Activated CD8-positive, alpha-beta T cell treated with anti-CD3 and anti-CD28 coated beads for 36 hours (primary cell): ENCODE measurements around the gene SLC48A1. TPM values are rescaled to one million over a fixed set of nuclear protein-coding genes. Genes with fewer than 3 reads are reported as not detected.

Experiments
- ATAC-seq: fragments of 200-7000 bp; cut with Tn5 transposase; one replicate; pipeline ENCODE4 v1.10.0; 2021; ENCODE audit warnings: mild to moderate bottlenecking, moderate library complexity
- CTCF ChIA-PET: fragments of 350-600 bp; sonication (Branson Sonifier 250); formaldehyde crosslinking; loops from one replicate; lab custom pipeline; 2021; ENCODE audit warnings: antibody characterized with exemption; lab: Charles Lee
- POLR2A ChIA-PET: fragments of 350-600 bp; sonication (Branson Sonifier 250); formaldehyde crosslinking; loops from one replicate; lab custom pipeline; 2021; ENCODE audit warnings: antibody characterized with exemption; lab: Charles Lee
- DNase-seq: peaks from one replicate; pipeline ENCODE4 v3.0.0-alpha.2; 2020
- H3K27ac Mint-ChIP-seq: one replicate; pipeline ENCODE4 v1.8.0; 2021; ENCODE audit warnings: mild to moderate bottlenecking, mixed read lengths
- H3K27me3 Mint-ChIP-seq: one replicate; pipeline ENCODE4 v1.8.0; 2021; ENCODE audit warnings: mixed read lengths
- H3K36me3 Mint-ChIP-seq: one replicate; pipeline ENCODE4 v1.8.0; 2021; ENCODE audit warnings: low read depth, mixed read lengths
- H3K4me1 Mint-ChIP-seq: one replicate; pipeline ENCODE4 v1.8.0; 2021; ENCODE audit warnings: low read depth, mixed read lengths
- H3K4me3 Mint-ChIP-seq: one replicate; pipeline ENCODE4 v1.8.0; 2021; ENCODE audit warnings: mild to moderate bottlenecking, moderate library complexity, mixed read lengths
- H3K9me3 Mint-ChIP-seq: one replicate; pipeline ENCODE4 v1.8.0; 2021; ENCODE audit warnings: mixed read lengths
- CTCF ChIP-seq: fragments of 200-600 bp; IDR thresholded peaks from one replicate; pipeline ENCODE4 v1.8.0; 2022; ENCODE audit warnings: antibody characterized with exemption, mild to moderate bottlenecking
- intact Hi-C: fragments of 100-400 bp; cut with micrococcal nuclease; formaldehyde crosslinking; loops from one replicate; pipeline ENCODE4 v1.10.0; 2022
- total RNA-seq, 2 experiments: library from RNA; stranded (reverse); gene quantifications; one replicate each; pipeline ENCODE4 v1.2.3, GENCODE V29; 2021

The SLC48A1 gene
- total RNA-seq, 2 experiments from 2014 or later = 8.8 to 10.2 TPM

- Mint-ChIP-seq H3K4me1 (peaks cover 26% of the 10 kb centered on the region), H3K27me3 (no peaks in the 10 kb centered on the region), H3K9me3 (no peaks in the 10 kb centered on the region), H3K36me3 (no peaks in the 10 kb centered on the region), H3K27ac (no peak overlapping the region), H3K4me3 (no peak overlapping the region)
- ChIA-PET CTCF (interaction anchor here (0.6 to 12.5 kb wide), 59 partner anchors 10 to 710 kb away, joined by 3 to 685 read pairs (median 5); partner anchors contain the start of genes COL2A1, ENDOU, RAPGEF3 and RPAP3), POLR2A (interaction anchor here (0.8 to 3.0 kb wide), 10 partner anchors 9 to 53 kb away, joined by 3 to 15 read pairs (median 6); partner anchors contain the start of gene SLC48A1)
- DNase-seq (peak; percentile 84), ATAC-seq (peak; percentile 67)
- TF ChIP-seq CTCF = peak; percentile 100
- intact Hi-C loops = loop anchor here (2.0 to 5.0 kb wide), 2 partner anchors 24 to 95 kb away; no protein-coding TSS in a partner anchor
These were observed 30.7 kb upstream of the SLC48A1 start for GRCh38 chr12:47742253-47742825.

GRCh38 chr12:47743311-47743860, 29.7 kb upstream of the SLC48A1 start:
- no peak for DNase-seq
- POLR2A ChIA-PET = interaction anchor here (0.8 to 3.0 kb wide), 8 partner anchors 10 to 95 kb away, joined by 3 to 15 read pairs (median 4); partner anchors contain the start of gene SLC48A1
- no peaks in the 10 kb centered on the region for H3K36me3 Mint-ChIP-seq
- peaks cover 26% of the 10 kb centered on the region for H3K4me1 Mint-ChIP-seq
- no peak for TF ChIP-seq CTCF
- H3K4me3 Mint-ChIP-seq = no peak overlapping the region
- H3K27me3 Mint-ChIP-seq = no peaks in the 10 kb centered on the region
- CTCF ChIA-PET = interaction anchor here (0.7 to 12.5 kb wide), 40 partner anchors 11 to 711 kb away, joined by 3 to 685 read pairs (median 8); partner anchors contain the start of genes ENDOU, RAPGEF3, RPAP3 and SLC48A1
- H3K27ac Mint-ChIP-seq = no peak overlapping the region
- ATAC-seq = no peak
- intact Hi-C loops = loop anchor here (2.0 to 5.0 kb wide), 2 partner anchors 23 to 94 kb away; no protein-coding TSS in a partner anchor
- no peaks in the 10 kb centered on the region for H3K9me3 Mint-ChIP-seq

- no peaks in the 10 kb centered on the region for H3K36me3 Mint-ChIP-seq
- DNase-seq (peak; percentile 78), ATAC-seq (peak; percentile 44)
- no peak overlapping the region for H3K27ac Mint-ChIP-seq
- TF ChIP-seq CTCF = peak; percentile 67
- no peak overlapping the region for H3K4me3 Mint-ChIP-seq
- intact Hi-C loops = loop anchor here (5.0 kb wide), 1 partner anchor 93 kb away; no protein-coding TSS in a partner anchor
- no peaks in the 10 kb centered on the region for H3K27me3 Mint-ChIP-seq
- no peaks in the 10 kb centered on the region for H3K9me3 Mint-ChIP-seq
- ChIA-PET POLR2A (interaction anchor here (0.6 to 3.0 kb wide), 8 partner anchors 23 to 94 kb away, joined by 3 to 15 read pairs (median 4); partner anchors contain the start of gene SLC48A1), CTCF (interaction anchor here (0.6 to 12.5 kb wide), 23 partner anchors 8 to 219 kb away, joined by 3 to 685 read pairs (median 6); partner anchors contain the start of genes ENDOU, RAPGEF3, SLC48A1 and TMEM106C)
- H3K4me1 Mint-ChIP-seq = peaks cover 26% of the 10 kb centered on the region
These were observed 28.9 kb upstream of the SLC48A1 start for GRCh38 chr12:47744005-47744651.

- no peak overlapping the region for H3K4me3 Mint-ChIP-seq
- TF ChIP-seq CTCF = no peak
- ATAC-seq (no peak), DNase-seq (no peak)
- no peak overlapping the region for H3K27ac Mint-ChIP-seq
- H3K36me3 Mint-ChIP-seq = no peaks in the 10 kb centered on the region
- intact Hi-C loops = loop anchor here (5.0 kb wide), 1 partner anchor 92 kb away; no protein-coding TSS in a partner anchor
- POLR2A ChIA-PET = interaction anchor here (0.6 to 3.0 kb wide), 5 partner anchors 22 to 42 kb away, joined by 3 to 15 read pairs (median 3); no protein-coding TSS in a partner anchor
- peaks cover 20% of the 10 kb centered on the region for H3K4me1 Mint-ChIP-seq
- CTCF ChIA-PET = interaction anchor here (0.9 to 12.5 kb wide), 14 partner anchors 9 to 218 kb away, joined by 3 to 685 read pairs (median 9); partner anchors contain the start of genes ENDOU, RAPGEF3, SLC48A1 and TMEM106C
- H3K9me3 Mint-ChIP-seq = no peaks in the 10 kb centered on the region
- no peaks in the 10 kb centered on the region for H3K27me3 Mint-ChIP-seq
These were observed 28.1 kb upstream of the SLC48A1 start for GRCh38 chr12:47744778-47745436.
